HG03521 (cell line): ENCODE results near the gene BBS12.
A peak's percentile ranks its signal among the peaks of the same experiment; 100 is the strongest.

ENCODE experiments used
- ATAC-seq: cut with Tn5 transposase; IDR thresholded peaks from one replicate; pipeline ENCODE4 v1.9.1; 2021; ENCODE audit warnings: mild to moderate bottlenecking, moderate library complexity; ENCODE audit not compliant: unreplicated experiment

Gene BBS12

DNA sequence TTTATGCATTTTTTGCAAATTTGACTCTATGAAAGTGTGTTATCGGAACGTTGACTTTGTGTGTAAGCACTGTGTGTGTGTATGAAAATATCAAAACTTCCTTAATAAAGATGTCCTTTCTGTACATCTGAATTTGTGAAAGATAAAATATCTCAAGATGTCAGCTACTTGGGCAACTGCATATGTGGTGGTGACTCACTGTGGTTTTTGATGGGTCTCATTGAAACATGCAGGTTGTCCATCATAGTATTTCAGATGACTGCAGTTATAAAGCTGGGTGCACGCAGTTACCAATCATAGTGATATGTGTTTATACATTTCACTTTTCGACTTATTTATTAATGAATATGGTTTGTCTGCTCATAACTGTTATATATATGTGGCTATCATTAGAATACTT lies 19.7 kb upstream of the BBS12 start:
- ATAC-seq = no peak

DNA sequence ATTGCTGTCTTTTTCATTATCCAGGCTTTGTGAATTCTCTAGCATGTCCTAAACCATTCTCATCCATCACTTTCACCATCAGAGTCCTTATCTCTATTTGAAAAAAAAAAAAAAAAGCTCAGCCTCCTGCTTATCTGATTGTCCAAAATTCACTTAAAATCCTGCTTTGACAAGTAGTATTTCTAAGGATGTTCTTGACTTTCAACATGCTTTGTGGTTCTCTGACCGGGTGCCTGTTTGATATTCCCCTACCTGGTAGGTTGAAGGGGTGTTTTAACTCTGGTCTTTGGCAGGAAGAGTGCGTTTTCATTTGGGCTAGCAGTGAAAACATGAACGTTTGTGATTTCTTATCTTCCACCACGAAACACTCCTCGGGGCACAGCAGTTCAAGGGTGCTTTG lies 17.3 kb upstream of the BBS12 start:
- ATAC-seq = no peak

DNA sequence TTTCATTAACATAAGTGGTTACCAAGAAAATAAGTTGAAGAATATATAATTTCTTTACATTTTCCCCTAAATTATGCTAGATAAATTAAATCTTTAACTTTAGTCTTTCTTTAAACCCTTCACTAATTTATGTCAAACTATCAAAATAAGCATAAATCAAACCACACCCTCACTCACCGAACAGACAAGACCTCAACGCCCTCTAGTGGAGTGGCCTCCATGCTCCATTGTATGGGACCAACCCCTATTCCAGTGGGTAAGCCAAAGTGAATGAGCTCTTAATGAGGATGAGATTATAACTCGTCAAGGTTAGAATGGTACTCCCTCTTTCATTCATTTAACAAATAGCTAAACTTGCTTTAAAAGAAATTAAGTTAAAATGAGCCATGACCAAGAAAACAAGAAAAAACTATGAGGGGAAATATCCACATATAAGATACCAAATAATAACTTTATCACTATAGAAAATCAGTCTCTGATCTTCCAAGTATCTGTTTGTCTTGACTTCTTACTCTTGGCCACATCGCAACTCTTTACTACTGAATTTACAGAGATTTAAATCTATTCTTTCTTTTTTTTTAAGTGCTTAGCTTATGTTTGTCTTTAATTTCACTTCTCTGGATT lies 15.6 kb upstream of the BBS12 start:
- peak; percentile 76 for ATAC-seq

DNA sequence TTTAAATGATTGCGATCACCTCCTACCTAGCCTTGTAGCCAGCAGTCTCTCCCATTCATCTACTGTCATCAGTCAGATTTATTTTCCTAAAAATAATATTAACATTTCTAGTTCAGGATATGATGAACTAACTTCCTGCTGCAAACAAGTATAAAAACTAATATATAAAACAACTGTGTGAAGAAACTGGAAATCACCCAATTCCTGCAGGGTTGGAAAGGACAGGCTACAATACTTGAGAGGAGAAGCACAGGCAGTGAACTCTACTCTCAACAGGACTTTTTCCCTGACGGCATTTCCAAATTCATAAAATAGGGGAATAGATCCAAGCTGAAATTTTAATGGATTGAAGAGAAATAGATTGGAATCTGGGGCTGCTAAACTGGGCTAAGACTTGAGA lies 14.2 kb upstream of the BBS12 start:
- no peak for ATAC-seq

DNA sequence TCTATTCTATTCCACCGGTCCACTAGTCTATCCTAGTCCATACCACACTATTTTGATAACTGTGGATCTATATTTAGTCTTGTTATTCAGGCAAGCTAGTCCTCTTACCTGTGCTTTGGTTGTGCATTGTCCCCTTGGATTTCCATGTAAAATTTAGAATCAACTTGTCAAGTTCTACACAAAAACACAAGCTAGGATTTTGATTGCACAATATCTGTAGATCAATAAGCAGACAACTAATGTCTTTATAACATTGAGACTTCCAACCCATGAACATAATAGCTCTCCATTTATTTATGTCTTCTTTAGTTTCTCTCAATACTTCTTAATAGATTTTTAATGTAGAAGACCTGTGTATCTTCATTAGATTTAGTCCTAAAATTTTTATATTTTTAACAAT lies 10.2 kb upstream of the BBS12 start:
- ATAC-seq = no peak

DNA sequence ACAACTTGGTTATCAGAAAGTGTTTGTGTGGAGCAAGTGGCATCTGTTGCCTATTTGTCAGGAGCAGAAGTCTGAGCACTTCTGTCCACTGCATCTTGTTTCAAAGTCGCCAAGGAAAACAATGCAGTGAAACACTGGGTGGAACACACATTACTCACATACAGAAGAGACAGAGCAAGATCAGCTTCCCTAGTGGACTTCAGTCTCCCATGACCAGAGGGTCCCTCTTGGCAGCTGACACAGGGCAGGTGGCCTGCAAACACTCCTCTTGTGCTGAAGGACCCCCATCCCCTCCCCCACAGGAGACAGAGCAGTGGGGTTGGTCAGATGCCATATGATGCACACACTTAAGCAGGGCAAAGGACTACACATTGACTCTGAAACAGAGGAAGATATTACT lies 3.6 kb upstream of the BBS12 start:
- no peak for ATAC-seq

DNA sequence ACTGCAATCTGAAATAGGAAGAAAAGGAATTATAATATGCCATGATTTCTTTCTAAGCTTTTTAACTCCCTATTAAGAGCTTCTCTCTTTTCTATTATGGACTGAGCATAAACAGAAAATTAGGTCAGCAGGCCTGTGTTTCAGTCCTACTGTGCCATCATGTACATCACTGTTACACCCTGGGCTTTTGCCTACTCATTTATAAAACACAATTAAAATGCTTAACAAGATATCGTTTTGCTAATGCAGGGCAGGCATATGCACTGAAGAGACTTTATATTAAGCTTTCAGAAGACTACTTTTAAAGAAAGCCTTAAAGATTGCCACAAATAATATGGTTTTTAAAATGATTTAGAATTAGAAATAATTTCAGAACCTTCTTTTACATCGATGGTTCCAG lies 828 bp upstream of the BBS12 start:
- ATAC-seq = no peak

DNA sequence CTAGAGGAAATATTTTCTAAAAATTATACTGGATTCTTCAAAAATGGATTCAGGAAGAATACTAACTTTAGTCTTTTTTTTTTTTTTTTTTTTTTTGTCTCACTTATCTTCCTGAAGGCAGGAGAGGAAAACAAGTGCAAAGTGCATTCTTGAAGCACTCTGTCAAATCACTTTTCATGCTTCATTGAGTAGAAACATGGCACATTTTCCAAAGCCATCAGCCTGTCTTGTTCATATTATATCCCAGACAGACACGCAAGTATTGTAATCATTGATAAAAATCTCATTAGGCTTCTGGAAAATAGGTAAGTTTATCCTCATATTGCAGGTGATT lies 1.2 kb downstream of the BBS12 start:
- ATAC-seq = no peak

DNA sequence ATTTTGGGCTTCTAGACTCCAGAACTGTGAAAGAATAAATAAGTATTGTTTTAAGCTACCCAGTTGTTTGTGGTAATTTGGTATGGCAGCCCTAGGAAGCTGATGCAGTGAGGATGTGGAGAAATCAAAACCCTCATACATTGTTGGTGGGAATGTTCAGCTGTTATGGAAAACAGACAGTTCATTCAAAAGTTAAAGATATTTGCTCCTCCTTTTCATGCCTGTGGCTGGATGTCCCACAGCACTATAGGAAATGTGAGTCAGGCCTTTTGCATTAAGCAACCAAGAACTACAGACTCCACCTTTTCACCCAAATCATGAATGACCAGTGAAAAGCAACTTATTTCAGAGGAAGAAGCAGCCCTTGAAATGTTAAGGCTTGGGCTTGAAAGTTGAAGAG lies 6.7 kb downstream of the BBS12 start:
- no peak for ATAC-seq

DNA sequence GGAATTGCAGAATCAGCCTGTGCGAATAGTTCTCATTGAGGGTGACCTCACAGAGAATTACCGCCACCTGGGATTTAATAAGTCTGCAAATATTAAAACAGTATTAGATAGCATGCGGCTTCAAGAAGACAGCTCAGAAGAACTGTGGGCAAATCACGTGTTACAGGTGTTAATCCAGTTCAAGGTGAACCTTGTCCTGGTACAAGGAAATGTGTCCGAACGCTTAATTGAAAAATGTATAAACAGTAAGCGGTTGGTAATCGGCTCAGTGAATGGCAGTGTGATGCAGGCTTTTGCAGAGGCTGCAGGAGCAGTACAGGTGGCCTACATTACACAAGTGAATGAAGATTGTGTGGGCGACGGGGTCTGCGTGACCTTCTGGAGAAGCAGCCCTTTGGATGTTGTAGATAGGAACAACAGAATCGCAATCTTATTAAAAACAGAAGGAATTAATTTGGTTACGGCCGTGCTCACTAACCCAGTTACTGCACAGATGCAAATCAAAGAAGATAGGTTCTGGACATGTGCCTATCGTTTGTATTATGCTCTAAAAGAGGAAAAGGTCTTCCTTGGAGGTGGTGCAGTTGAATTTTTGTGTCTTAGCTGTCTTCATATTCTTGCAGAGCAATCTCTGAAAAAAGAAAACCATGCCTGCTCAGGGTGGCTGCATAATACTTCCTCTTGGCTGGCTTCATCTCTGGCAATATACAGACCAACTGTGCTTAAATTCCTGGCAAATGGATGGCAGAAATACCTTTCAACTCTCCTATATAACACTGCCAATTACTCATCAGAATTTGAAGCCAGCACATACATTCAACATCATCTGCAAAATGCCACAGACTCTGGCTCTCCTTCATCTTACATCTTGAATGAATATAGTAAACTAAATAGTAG lies 10.7 kb downstream of the BBS12 start:
- ATAC-seq = no peak

DNA sequence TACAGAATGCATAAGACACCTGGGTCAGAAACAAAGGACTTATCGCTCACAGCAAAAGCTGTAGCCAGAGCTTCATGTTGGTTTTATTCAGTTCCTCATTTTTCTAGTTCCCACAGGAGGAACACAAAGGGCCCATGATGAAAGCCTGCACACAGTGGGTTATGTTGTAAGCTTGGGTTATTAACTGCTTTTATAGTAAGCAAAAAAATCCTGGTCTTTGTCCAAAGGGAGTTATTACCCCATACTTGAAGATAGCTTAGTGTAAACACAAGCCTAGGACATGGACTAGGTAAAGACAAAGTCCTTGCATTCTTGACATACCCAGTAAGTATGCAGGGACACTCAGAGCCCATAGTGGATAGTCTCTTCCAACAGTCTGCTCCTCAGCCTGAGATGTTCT lies 11.7 kb downstream of the BBS12 start:
- ATAC-seq = no peak

DNA sequence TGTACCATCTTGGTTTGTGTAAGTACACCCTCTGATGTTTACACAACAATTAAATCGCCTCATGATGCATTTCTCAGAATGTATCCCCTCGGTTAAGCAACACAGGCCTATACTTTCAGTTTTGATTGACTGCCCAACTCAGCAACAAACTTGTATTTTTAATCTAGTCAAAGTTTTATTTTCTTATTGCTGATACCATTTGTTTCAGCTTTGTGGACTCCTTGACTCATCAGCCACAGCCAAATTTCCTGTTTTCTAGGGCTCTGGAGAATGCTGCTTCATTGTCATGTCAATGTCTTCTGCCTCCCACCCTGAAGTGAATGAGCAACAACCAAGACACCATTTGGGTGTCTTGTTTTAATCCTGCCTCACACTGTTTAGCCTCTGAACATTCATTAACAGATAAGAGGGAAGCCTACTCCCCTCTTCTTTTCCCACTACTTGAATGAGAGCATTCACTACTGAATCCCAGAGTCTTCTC lies 14.0 kb downstream of the BBS12 start:
- no peak for ATAC-seq

DNA sequence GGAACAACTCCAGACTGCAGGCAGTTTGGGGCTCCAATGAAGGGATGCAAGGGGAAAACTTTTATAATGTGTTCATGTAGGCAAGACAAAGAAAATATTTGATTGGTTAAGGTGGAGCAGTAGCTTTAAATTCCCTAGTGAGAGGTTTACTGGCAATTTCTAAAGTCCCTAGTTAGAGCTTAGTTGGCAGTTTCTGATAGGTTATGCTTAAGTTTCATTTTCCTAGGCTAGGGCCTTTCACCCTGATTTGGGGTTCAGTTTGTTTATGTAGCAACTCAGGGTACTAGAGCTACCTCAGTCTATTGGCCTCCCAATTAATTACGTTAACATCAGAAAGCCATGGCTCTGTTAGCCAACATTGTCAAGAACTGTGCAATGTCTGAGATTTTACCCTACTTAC lies 14.6 kb downstream of the BBS12 start:
- no peak for ATAC-seq

DNA sequence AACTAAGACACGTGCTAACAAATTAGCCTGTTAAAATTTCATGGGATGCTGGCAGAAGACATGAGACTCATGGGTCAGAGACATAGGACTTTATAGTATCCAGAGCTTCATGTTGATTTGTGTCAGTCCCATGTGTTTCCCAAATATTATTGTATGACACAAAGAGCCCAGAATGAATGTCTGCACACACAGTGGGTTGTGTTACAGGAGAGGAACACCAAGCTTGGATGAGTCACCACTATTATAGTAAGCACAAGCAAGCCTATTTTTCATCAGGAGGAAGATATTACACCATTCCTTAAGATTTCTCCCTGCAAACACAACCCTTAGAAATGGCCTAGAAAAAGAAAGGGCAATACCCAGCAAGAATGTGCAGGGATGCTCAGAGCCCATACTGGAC lies 15.4 kb downstream of the BBS12 start:
- ATAC-seq = no peak

DNA sequence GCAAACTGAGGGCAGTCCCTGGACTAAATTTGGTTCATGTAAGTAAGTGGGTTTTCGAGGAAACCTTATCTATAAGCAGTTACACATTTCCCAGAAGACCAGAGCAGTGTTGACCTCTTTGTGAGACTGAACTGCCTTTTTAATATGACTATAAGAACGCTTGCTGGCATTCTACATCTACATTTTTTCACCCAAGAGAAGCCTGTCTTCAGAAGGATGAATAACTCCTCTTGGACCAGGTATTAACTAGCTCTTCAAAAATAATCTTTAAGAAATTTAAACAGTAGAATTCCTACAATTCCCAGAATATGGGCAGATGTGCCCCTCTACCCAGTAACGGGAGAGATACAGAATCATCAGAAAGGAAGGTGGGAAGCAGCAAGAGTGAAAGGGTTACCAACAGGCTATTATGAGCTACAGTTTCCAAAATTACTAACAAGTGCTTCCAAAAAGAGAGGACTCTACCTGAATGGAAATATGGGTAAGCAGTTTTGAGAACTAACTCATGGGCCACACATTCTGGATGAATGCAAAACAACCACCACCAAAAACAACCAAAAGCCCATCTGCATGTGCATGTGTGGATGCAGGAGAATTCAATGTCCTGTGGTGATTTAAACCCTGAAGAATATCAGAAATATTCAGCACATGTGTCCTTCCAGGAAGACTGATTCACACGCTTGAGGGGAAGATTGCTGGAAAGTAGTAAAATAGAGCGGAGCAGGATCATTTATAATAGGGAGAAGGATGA lies 17.4 kb downstream of the BBS12 start:
- no peak for ATAC-seq

DNA sequence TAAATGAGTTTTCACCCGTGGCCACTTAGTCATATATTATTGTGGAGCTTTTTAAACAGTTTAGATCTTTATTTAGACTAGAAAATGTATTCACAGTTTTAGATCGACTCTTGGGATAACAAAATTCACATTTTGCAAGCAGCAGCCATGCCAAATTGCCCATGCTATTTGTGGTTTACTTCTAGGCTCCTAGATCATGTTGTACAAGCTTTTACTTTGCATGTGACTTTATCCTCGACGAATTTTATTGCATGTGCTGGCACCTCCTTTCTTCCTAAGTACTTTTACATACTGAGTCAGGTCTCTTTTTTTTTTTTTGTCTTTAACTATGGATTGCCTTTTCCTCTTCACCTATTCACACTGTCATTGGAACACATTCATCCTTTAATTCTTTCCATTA lies 23.2 kb downstream of the BBS12 start:
- no peak for ATAC-seq

DNA sequence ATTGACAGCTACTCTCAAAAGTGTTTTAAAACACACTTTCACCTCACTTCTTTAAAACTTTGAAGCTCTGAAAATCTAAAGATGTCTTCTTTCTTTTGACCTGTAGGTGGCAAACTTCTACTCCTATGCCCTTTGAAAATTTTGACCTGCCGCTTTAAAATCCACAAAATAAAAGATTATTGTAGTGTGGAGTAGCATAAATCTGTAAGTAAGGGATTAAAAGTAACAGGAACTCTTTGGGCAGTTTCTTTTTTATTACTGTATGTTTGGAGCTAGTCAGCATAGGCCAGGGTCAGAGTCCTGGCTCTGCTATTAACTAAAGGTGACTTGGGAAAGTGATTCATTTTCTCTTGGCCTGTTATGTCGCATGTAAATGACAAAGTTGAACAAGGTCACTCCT lies 25.5 kb downstream of the BBS12 start:
- no peak for ATAC-seq

DNA sequence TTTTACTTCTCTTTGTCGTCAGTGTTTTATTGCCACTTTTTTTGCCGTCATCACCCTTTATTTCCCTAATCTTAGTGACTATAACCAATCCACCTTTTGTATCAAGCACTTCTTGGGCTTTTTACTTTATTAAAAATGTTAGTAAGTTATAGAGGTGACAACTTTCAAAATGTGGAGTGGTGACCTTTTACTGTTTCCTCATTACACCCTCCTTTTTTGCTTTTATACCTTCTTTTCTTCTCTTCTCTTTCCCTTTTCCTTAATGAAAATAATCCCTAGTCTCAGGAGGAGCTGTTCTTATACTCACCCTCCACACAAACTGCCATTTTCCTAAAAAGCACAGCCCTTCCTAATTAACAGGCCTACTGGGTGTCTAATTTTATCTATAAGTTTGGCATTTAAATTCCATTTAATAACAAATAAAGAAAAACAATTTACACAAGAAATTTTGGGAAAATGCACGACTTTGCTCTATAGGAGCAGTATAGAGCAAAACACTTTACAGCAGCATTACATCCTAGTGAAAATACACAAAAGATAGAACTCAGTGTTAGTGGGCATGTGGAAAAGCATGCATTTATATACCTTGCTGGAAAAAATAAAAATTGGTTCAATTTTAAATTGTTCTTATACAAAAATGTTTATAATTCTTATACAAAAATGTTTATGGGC lies 27.3 kb downstream of the BBS12 start:
- no peak for ATAC-seq

DNA sequence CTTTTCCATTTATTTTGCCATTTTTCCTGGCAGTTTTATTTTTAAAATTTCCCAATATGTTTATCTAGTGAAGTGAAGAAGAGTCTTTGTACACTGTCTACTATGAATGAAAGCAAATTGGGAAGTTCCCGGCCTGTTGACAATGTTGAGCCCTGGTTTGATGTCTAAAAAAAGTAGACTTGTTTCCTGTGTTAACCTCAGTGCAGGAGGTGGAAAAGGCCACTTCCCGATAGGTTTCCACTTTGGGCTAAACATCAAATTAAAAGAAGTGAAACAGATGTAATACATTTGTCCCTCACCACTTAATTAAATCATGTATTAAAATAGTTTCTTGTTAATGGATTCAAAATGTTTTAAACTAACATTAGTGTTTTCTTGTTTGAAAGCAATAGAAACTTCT lies 30.0 kb downstream of the BBS12 start:
- no peak for ATAC-seq

DNA sequence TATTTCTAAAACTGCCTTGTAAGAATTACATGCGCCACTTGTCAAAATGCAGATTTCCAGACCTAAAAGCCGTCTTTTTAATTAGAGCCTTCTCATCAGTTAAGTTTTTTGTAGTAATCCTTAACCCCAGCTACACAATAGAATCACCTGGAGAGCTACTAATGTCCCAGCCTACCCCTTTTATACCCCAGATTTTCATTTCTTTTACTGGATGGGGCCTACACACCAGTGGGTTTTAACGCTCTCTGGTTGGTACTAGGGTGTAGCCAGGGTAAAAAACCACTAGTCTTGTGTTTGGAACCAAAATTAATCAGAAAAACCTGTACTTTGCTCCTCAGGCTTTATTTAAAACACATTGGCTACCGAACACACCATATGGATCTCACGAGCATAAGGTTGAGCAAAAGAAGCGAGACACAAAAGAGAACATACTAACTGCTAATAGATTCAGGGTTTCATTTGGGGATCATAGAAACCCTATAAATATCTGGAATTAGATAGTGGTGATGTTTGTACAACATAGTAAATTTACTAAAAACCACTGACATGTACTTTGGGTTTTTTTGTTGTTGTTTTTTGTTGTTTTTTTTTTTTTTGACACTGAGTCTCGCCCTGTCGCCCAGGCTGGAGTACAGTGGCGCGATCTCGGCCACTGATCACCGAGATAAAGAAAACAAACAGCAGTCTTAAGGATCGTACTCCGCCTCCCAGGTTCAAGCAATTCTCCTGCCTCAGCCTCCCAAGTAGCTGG lies 30.6 kb downstream of the BBS12 start:
- no peak for ATAC-seq
